ENCODE data around the gene MSI2. TPM values are rescaled to one million over a fixed set of nuclear protein-coding genes. Genes with fewer than 3 reads are reported as not detected.

MSI2 gene
- total RNA-seq, 1 donor from 2014 or later, result 21.1 TPM

DNA sequence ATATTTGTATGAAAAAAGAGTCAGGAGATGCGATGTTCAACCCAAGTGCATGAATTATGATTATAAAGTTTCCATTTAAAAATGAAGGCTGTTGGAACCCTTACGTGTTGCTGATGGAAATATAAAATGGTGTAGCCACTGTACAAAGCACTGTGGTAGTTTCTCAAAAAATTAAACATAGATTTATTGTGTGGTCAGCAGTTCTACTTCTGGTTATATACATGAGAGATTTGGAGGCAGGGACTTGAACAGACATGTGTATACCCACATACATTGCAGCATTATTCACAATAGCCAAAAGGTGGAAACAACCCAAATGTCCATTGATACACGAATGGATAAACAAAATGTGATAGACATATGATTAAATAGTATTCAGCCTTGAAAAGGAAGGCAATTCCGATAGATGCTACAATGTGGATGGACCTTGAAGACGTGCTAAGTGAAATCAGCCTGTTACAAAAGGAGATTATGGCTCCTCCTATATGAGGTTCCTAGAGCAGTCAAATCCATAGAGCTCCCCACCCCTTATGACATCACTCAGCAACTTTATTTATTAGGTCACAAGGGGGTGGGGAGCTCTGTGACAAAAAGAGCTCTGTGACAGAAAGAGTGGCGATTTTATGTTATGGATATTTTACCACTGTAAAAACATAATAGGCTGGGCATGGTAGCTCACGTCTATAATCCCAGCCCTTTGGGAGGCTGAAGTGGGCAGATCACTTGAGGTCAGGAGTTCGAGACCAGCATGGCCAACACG is 106.7 kb downstream of the MSI2 start:
- Histone ChIP-seq H3K27me3 (ENCODE audit: control insufficient read depth, insufficient read depth, low read length) (no peaks in the 10 kb centered on the region), H3K4me3 (ENCODE audit: low read depth, low read length) (no peak overlapping the region), H3K36me3 (ENCODE audit: control insufficient read depth, insufficient read depth, low read length) (no peaks in the 10 kb centered on the region)
- DNase-seq (ENCODE audit: low read depth) (no peak), FAIRE-seq (no peak)
- TF ChIP-seq, protein P1, sequence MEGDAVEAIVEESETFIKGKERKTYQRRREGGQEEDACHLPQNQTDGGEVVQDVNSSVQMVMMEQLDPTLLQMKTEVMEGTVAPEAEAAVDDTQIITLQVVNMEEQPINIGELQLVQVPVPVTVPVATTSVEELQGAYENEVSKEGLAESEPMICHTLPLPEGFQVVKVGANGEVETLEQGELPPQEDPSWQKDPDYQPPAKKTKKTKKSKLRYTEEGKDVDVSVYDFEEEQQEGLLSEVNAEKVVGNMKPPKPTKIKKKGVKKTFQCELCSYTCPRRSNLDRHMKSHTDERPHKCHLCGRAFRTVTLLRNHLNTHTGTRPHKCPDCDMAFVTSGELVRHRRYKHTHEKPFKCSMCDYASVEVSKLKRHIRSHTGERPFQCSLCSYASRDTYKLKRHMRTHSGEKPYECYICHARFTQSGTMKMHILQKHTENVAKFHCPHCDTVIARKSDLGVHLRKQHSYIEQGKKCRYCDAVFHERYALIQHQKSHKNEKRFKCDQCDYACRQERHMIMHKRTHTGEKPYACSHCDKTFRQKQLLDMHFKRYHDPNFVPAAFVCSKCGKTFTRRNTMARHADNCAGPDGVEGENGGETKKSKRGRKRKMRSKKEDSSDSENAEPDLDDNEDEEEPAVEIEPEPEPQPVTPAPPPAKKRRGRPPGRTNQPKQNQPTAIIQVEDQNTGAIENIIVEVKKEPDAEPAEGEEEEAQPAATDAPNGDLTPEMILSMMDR (IDR thresholded peaks at IDR 0.05; ENCODE audit: insufficient read depth, low read length, severe bottlenecking), result no peak

DNA sequence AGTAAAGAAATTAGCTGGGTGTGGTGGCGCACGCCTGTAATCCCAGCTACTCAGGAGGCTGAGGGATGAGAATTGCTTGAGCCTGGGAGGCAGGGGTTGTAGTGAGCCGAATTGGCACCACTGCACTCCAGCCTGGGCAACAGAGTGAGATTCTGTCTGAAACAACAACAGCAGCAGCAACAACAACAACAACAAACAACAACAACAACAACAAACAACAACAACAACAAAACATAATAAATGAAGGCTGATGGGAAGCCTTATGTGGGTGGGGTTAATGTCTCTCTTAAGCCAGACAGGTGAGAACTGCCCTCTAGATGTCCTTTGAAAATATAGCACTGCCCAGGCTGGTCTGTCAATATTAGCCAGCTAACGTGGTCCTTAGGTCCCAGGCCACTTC is 107.3 kb downstream of the MSI2 start:
- TF ChIP-seq, protein P1 (IDR thresholded peaks at IDR 0.05; ENCODE audit: insufficient read depth, low read length, severe bottlenecking), result no peak
- Histone ChIP-seq H3K27me3 (ENCODE audit: control insufficient read depth, insufficient read depth, low read length) (no peaks in the 10 kb centered on the region), H3K36me3 (ENCODE audit: control insufficient read depth, insufficient read depth, low read length) (no peaks in the 10 kb centered on the region), H3K4me3 (ENCODE audit: low read depth, low read length) (no peak overlapping the region)
- FAIRE-seq, result no peak
- DNase-seq (ENCODE audit: low read depth), result no peak

DNA sequence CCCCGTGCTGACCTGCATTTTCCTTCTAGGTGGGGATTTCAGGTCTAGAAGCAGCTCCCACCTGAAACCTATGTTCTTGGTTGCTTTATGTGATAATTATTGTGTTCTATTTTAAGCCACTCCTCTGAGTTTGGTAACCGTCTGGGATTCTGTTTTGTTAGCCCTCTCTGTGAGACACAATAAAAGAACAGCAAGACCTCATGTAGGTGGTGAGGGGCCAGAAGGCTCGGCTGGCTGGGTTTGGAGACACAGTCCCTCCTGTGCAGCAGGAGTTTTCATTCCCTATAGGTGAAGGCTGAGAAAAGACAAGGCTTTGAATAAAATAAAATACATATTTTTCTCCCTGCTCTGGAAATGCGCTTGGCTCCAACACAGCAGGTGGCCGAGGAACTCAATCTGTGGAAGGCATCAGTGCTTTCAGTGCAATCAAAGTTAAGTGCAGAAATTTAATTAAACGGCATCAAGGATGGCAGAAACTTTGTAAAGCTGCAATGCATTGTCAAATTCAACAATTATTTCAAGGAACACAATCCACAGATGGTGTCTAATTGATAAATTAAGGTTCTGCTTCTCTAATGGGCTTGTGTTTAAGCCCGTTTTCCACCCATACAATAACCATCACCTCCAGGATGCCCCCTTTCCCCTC is 107.8 kb downstream of the MSI2 start:
- no peak for DNase-seq (ENCODE audit: low read depth)
- no peak for FAIRE-seq
- Histone ChIP-seq H3K4me3 (ENCODE audit: low read depth, low read length) (no peak overlapping the region), H3K36me3 (ENCODE audit: control insufficient read depth, insufficient read depth, low read length) (no peaks in the 10 kb centered on the region), H3K27me3 (ENCODE audit: control insufficient read depth, insufficient read depth, low read length) (no peaks in the 10 kb centered on the region)
- TF ChIP-seq, protein P1 (IDR thresholded peaks at IDR 0.05; ENCODE audit: insufficient read depth, low read length, severe bottlenecking), result no peak

DNA sequence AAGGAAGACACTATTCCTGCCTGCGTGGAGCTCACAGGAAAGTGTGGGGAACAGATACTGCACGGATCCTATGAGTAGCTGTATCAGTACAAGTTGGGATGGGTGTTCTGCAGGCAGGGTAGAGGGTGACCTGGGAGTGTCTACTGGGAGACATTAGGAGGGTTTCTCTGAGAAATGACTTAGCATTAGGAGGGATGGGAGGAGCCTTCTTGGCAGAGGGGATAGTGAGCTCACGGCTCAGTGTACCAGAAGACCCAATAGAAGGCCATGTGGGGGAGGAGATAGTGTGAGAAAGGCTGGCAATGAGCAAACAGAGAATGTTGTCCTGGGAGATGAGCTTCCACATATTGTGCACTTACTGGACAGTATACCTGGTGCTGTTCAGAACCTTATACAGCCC is 109.1 kb downstream of the MSI2 start:
- DNase-seq (ENCODE audit: low read depth) (no peak), FAIRE-seq (no peak)
- TF ChIP-seq, protein P1 (IDR thresholded peaks at IDR 0.05; ENCODE audit: insufficient read depth, low read length, severe bottlenecking), result no peak
- Histone ChIP-seq H3K36me3 (ENCODE audit: control insufficient read depth, insufficient read depth, low read length) (no peaks in the 10 kb centered on the region), H3K27me3 (ENCODE audit: control insufficient read depth, insufficient read depth, low read length) (no peaks in the 10 kb centered on the region), H3K4me3 (ENCODE audit: low read depth, low read length) (no peak overlapping the region)

DNA sequence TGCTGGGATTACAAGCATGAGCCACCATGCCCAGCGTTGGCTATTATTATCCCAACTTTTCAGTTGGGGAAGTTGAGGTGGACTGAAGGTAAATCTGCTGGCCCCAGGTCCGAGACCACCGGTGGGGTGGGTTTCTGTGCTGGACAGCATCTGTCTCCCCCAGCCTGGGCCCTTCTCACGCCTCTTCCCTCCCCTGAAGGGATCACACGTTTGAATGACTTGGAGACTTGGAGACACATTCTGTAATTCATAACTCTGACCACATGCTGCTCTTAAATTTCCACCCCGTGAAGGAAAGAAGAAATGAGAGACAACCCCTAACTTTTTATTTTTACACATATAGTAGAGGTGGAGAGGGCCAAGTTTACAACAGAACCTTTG is 109.8 kb downstream of the MSI2 start:
- no peaks in the 10 kb centered on the region for H3K36me3 ChIP-seq (ENCODE audit: control insufficient read depth, insufficient read depth, low read length)
- H3K4me3 ChIP-seq (ENCODE audit: low read depth, low read length), result no peak overlapping the region
- FAIRE-seq (no peak), DNase-seq (ENCODE audit: low read depth) (no peak)
- TF ChIP-seq, protein P1 (IDR thresholded peaks at IDR 0.05; ENCODE audit: insufficient read depth, low read length, severe bottlenecking), result no peak
- H3K27me3 ChIP-seq (ENCODE audit: control insufficient read depth, insufficient read depth, low read length), result no peaks in the 10 kb centered on the region

All from bronchial epithelial cell (primary cell).